ENCODE data around the gene RIMS4.
"Not testable (repeated sequence)": the region's sequence is repeated elsewhere in the genome, so short reads cannot be mapped to it uniquely, and the experiment has no call there.

RIMS4 gene

DNA sequence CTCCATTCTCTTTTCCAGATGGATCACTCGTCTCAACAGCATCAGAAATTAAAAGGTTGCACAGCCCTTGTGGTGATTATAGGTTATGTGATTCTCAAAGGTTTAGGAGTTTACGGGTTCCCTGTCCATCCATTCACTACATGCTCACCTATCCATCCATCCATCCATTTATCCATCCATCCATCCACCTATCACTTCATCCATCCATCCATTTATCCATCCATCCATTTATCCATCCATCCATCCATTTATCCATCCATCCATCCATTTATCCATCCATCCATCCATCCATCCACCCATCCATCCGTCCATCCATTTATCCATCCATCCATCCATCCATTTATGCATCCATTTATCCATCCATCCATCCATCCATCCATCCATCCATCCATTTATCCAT, 46.5 kb downstream of the RIMS4 start:
- WGBS, 2 experiments (ENCODE audit: insufficient coverage in 2 of 2) = 97% methylated on average over 2 of the region's 3 CpGs; no CpG with 5 or more reads in 1 of the 2 experiments
- H3K4me3 ChIP-seq (ENCODE audit: extremely low read depth, insufficient read depth, low read length, poor library complexity, severe bottlenecking); H3K36me3 ChIP-seq (ENCODE audit: control insufficient read depth, insufficient read depth, low read length); H3K9me3 ChIP-seq (ENCODE audit: control insufficient read depth, low read length); H3K4me1 ChIP-seq (ENCODE audit: control insufficient read depth, insufficient read depth, low read length, poor library complexity, severe bottlenecking); H3K27ac ChIP-seq (ENCODE audit: low read depth, low read length, severe bottlenecking): not testable (repeated sequence)

DNA sequence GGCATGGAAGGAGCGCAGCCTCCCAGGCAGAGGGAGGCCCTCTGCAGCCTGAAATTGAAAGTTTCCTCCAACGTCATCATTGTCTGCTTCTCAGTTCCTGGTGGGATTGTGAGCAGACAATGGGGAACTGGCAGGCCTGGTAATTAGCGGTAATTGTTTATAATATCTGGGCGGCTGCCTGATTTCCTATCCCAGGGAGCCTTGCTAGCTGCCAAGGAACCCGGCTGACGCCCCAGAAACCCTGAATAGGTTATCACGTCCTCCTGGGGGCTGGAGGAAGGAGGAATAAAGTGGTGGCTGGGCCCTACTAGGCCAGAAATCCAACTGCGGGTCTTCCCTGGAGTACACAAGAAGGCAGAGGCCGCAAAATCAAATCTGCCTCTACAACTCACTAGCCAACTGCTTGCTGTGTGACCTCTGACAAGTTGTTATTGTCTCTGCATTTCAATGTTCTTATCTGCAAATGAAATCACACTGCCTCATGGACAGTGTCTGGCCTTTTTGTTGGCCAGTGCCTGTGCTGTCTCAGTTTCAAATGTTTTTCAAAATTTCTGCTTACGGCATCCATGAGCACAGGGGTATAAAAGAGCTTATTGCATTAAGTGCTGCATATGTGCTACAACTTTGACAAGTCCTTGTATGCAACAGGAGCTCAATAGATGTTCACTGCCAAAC, 47.7 kb downstream of the RIMS4 start:
- peak overlapping the region; percentile 67 for H3K27ac ChIP-seq (ENCODE audit: low read depth, low read length, severe bottlenecking)
- H3K9me3 ChIP-seq (ENCODE audit: control insufficient read depth, low read length) = no peaks in the 10 kb centered on the region
- no peaks in the 10 kb centered on the region for H3K36me3 ChIP-seq (ENCODE audit: control insufficient read depth, insufficient read depth, low read length)
- H3K4me3 ChIP-seq (ENCODE audit: extremely low read depth, insufficient read depth, low read length, poor library complexity, severe bottlenecking) = no peak overlapping the region
- H3K4me1 ChIP-seq (ENCODE audit: control insufficient read depth, insufficient read depth, low read length, poor library complexity, severe bottlenecking) = peaks cover 3% of the 10 kb centered on the region
- WGBS, 2 experiments (ENCODE audit: insufficient coverage in 2 of 2) = 77 to 89% methylated on average over 8 to 10 of the region's 10 CpGs

GRCh38 chr20:44761423-44761822, 48.9 kb downstream of the RIMS4 start:
- Histone ChIP-seq H3K36me3 (ENCODE audit: control insufficient read depth, insufficient read depth, low read length) (no peaks in the 10 kb centered on the region), H3K4me1 (ENCODE audit: control insufficient read depth, insufficient read depth, low read length, poor library complexity, severe bottlenecking) (peaks cover 3% of the 10 kb centered on the region), H3K4me3 (ENCODE audit: extremely low read depth, insufficient read depth, low read length, poor library complexity, severe bottlenecking) (no peak overlapping the region), H3K9me3 (ENCODE audit: control insufficient read depth, low read length) (no peaks in the 10 kb centered on the region), H3K27ac (ENCODE audit: low read depth, low read length, severe bottlenecking) (no peak overlapping the region)
- WGBS, 2 experiments (ENCODE audit: insufficient coverage in 2 of 2) = 45% methylated on average over 2 of the region's 3 CpGs; no CpG with 5 or more reads in 1 of the 2 experiments

DNA sequence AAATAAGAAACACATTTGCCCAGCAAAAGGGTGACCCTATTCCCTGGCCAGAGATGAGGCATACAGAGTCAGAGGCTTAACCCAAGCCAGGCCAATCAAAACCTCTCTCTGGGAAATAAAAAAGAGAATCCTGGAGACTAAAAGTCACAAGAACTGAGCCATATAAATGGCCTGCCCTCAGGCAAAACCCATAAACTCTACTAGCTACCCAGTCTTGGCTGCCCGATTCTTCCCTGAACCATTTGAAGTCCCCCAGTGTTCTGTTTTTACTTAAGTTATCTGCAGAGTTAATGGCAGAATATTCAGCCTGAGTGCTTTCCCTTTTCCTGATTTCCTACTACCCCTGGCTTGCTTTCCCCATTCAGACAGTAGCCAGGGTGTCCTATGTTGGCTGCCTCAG, 50.8 kb downstream of the RIMS4 start:
- H3K27ac ChIP-seq (ENCODE audit: low read depth, low read length, severe bottlenecking) = no peak overlapping the region
- H3K9me3 ChIP-seq (ENCODE audit: control insufficient read depth, low read length) = no peaks in the 10 kb centered on the region
- H3K4me3 ChIP-seq (ENCODE audit: extremely low read depth, insufficient read depth, low read length, poor library complexity, severe bottlenecking) = no peak overlapping the region
- H3K4me1 ChIP-seq (ENCODE audit: control insufficient read depth, insufficient read depth, low read length, poor library complexity, severe bottlenecking) = peaks cover 3% of the 10 kb centered on the region
- WGBS, 2 experiments (ENCODE audit: insufficient coverage in 2 of 2) = 100% methylated on average over 1 of the region's 1 CpG; no CpG with 5 or more reads in 1 of the 2 experiments
- H3K36me3 ChIP-seq (ENCODE audit: control insufficient read depth, insufficient read depth, low read length) = no peaks in the 10 kb centered on the region

GRCh38 chr20:44758247-44759101, 51.9 kb downstream of the RIMS4 start:
- Histone ChIP-seq H3K9me3 (ENCODE audit: control insufficient read depth, low read length) (no peaks in the 10 kb centered on the region), H3K27ac (ENCODE audit: low read depth, low read length, severe bottlenecking) (no peak overlapping the region), H3K4me1 (ENCODE audit: control insufficient read depth, insufficient read depth, low read length, poor library complexity, severe bottlenecking) (peaks cover 3% of the 10 kb centered on the region), H3K4me3 (ENCODE audit: extremely low read depth, insufficient read depth, low read length, poor library complexity, severe bottlenecking) (no peak overlapping the region), H3K36me3 (ENCODE audit: control insufficient read depth, insufficient read depth, low read length) (no peaks in the 10 kb centered on the region)
- 84 to 85% methylated on average over 7 to 8 of the region's 10 CpGs for WGBS, 2 experiments (ENCODE audit: insufficient coverage in 2 of 2)

DNA sequence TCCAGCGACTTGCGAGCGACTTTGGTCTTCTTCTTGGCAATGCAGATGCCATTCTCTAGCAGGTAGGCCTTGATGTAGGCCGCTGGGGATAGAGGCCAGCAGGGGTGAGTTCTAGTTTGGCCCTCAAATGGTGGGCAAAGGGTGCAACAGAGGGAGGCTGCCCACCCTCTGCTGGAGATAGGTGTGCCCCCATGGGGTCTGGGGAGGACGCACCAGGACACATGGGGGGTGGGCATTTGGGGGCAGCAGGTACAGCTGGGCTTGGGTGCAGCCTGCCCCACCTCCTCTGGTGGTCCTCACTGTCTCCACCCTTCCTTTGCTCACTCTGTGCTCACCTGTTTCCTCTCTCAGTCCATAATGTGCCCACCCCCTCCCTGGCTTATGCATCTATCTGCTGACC, 53.4 kb downstream of the RIMS4 start:
- Histone ChIP-seq H3K4me3 (ENCODE audit: extremely low read depth, insufficient read depth, low read length, poor library complexity, severe bottlenecking) (no peak overlapping the region), H3K27ac (ENCODE audit: low read depth, low read length, severe bottlenecking) (no peak overlapping the region), H3K9me3 (ENCODE audit: control insufficient read depth, low read length) (no peaks in the 10 kb centered on the region), H3K36me3 (ENCODE audit: control insufficient read depth, insufficient read depth, low read length) (no peaks in the 10 kb centered on the region), H3K4me1 (ENCODE audit: control insufficient read depth, insufficient read depth, low read length, poor library complexity, severe bottlenecking) (no peaks in the 10 kb centered on the region)
- WGBS, 2 experiments (ENCODE audit: insufficient coverage in 2 of 2) = 89 to 98% methylated on average over 5 of the region's 5 CpGs

DNA sequence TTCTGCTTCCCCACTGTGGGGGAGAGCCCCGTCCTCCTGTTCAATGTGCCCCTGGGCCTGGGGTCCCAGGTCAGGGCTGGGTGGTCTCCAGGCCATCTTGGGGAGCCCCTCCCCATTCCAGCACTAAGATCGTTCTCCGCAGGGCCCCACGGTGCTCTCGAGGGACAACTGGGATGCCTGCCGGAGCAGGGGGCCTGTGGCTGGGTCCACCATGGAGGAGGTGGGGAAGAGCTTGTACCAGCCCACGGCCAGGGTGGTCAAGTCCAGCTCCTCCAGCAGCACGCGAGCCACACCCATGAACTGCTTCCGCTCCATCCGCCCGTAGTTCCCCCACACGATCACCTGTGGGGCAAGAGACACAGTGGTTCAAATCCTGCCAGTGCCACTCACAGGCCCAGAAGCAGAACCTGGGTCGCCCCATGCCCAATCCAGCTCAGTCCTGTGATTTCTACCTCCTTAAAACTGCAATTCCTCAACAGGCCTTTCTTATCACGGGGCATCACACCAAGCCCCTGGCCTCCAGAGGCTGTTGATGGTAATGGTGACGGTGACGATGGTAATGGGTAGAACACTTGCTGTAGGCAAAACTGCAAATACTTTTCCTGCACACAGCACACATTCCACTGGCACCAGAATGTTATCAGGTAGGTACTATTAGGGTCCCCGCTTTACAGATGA, 54.2 kb downstream of the RIMS4 start:
- no peak overlapping the region for H3K27ac ChIP-seq (ENCODE audit: low read depth, low read length, severe bottlenecking)
- 96 to 99% methylated on average over 10 of the region's 18 CpGs for WGBS, 2 experiments (ENCODE audit: insufficient coverage in 2 of 2)
- no peaks in the 10 kb centered on the region for H3K36me3 ChIP-seq (ENCODE audit: control insufficient read depth, insufficient read depth, low read length)

GRCh38 chr20:44754554-44754953, 55.8 kb downstream of the RIMS4 start:
- no peaks in the 10 kb centered on the region for H3K36me3 ChIP-seq (ENCODE audit: control insufficient read depth, insufficient read depth, low read length)
- H3K4me1 ChIP-seq (ENCODE audit: control insufficient read depth, insufficient read depth, low read length, poor library complexity, severe bottlenecking) = no peaks in the 10 kb centered on the region
- no peak overlapping the region for H3K4me3 ChIP-seq (ENCODE audit: extremely low read depth, insufficient read depth, low read length, poor library complexity, severe bottlenecking)
- no peaks in the 10 kb centered on the region for H3K9me3 ChIP-seq (ENCODE audit: control insufficient read depth, low read length)
- 70% methylated on average over 5 of the region's 7 CpGs for WGBS, 2 experiments (ENCODE audit: insufficient coverage in 2 of 2)
- H3K27ac ChIP-seq (ENCODE audit: low read depth, low read length, severe bottlenecking) = no peak overlapping the region

More for the DNA sequence above, 54.2 kb downstream of the RIMS4 start:
- H3K4me1 ChIP-seq (ENCODE audit: control insufficient read depth, insufficient read depth, low read length, poor library complexity, severe bottlenecking) = no peaks in the 10 kb centered on the region
- H3K9me3 ChIP-seq (ENCODE audit: control insufficient read depth, low read length) = no peaks in the 10 kb centered on the region
- no peak overlapping the region for H3K4me3 ChIP-seq (ENCODE audit: extremely low read depth, insufficient read depth, low read length, poor library complexity, severe bottlenecking)

GRCh38 chr20:44752099-44752931, 58.0 kb downstream of the RIMS4 start:
- no peaks in the 10 kb centered on the region for H3K4me1 ChIP-seq (ENCODE audit: control insufficient read depth, insufficient read depth, low read length, poor library complexity, severe bottlenecking)
- H3K27ac ChIP-seq (ENCODE audit: low read depth, low read length, severe bottlenecking) = no peak overlapping the region
- 85 to 89% methylated on average over 13 of the region's 17 CpGs for WGBS, 2 experiments (ENCODE audit: insufficient coverage in 2 of 2)
- H3K9me3 ChIP-seq (ENCODE audit: control insufficient read depth, low read length) = no peaks in the 10 kb centered on the region
- H3K36me3 ChIP-seq (ENCODE audit: control insufficient read depth, insufficient read depth, low read length) = no peaks in the 10 kb centered on the region
- no peak overlapping the region for H3K4me3 ChIP-seq (ENCODE audit: extremely low read depth, insufficient read depth, low read length, poor library complexity, severe bottlenecking)
